SHP77 (cell line): ENCODE measurements around the gene MAST4.
"Not testable (repeated sequence)": the region's sequence is repeated elsewhere in the genome, so short reads cannot be mapped to it uniquely, and the experiment has no call there.

Experiments used
- DNase-seq, 2 experiments: peaks; one replicate each; lab custom pipeline; 2025; lab: John Stamatoyannopoulos, UW

Gene MAST4

DNA sequence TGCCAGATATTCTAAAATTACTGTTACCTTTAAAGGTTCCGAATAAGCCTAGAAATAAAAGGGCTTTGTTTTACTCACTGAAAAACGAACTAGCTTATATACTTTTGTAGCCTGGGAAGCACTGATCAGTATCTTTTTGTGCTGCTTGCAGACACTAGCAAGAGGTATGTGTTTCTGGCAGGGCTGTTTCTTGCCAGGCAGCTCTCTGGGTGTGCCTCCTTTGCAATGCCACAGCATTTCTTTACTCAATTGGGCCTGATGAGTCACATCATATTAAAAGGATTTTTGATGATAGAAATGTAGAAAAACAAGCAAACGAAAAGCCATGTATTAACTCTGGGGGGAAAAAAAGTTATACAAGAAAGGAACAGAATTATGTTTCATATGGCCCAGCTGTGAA, 564.8 kb downstream of the MAST4 start:
- no peak for DNase-seq

DNA sequence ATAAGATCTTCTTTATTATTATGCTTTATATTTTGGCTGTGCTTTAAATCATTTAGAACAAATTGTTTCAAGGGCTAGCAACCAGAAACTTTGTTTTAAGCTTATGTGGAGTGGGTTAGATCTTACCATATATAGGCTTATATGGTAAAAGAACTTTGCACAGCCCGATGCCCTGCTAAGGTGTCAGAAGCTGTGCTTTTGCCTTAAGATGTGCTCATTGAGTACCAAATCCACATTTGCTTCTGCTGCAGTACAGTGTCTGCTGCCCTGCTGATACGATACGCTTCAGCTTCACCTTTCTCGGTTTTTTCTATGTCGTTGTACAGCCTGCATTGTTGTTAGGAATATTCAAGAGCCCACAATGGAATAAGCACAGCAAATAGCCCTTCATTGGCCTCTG, 565.6 kb downstream of the MAST4 start:
- no peak for DNase-seq

DNA sequence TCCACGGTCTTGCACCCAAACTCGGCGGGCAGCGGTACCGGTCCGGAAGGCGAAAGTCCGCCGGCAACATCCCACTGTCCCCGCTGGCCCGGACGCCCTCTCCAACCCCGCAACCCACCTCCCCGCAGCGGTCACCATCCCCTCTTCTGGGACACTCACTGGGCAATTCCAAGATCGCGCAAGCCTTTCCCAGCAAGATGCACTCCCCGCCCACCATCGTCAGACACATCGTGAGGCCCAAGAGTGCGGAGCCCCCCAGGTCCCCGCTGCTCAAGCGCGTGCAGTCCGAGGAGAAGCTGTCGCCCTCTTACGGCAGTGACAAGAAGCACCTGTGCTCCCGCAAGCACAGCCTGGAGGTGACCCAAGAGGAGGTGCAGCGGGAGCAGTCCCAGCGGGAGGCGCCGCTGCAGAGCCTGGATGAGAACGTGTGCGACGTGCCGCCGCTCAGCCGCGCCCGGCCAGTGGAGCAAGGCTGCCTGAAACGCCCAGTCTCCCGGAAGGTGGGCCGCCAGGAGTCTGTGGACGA, 567.1 kb downstream of the MAST4 start:
- no peak for DNase-seq

DNA sequence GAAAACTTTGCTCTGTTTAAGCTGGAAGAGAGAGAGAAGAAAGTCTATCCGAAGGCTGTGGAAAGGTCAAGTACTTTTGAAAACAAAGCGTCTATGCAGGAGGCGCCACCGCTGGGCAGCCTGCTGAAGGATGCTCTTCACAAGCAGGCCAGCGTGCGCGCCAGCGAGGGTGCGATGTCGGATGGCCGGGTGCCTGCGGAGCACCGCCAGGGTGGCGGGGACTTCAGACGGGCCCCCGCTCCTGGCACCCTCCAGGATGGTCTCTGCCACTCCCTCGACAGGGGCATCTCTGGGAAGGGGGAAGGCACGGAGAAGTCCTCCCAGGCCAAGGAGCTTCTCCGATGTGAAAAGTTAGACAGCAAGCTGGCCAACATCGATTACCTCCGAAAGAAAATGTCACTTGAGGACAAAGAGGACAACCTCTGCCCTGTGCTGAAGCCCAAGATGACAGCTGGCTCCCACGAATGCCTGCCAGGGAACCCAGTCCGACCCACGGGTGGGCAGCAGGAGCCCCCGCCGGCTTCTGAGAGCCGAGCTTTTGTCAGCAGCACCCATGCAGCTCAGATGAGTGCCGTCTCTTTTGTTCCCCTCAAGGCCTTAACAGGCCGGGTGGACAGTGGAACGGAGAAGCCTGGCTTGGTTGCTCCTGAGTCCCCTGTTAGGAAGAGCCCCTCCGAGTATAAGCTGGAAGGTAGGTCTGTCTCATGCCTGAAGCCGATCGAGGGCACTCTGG, 567.8 kb downstream of the MAST4 start:
- DNase-seq: no peak

DNA sequence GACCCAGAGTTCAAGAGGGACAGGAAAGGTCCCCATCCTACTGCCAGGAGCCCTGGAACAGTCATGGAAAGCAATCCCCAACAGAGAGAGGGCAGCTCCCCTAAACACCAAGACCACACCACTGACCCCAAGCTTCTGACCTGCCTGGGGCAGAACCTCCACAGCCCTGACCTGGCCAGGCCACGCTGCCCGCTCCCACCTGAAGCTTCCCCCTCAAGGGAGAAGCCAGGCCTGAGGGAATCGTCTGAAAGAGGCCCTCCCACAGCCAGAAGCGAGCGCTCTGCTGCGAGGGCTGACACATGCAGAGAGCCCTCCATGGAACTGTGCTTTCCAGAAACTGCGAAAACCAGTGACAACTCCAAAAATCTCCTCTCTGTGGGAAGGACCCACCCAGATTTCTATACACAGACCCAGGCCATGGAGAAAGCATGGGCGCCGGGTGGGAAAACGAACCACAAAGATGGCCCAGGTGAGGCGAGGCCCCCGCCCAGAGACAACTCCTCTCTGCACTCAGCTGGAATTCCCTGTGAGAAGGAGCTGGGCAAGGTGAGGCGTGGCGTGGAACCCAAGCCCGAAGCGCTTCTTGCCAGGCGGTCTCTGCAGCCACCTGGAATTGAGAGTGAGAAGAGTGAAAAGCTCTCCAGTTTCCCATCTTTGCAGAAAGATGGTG, 568.8 kb downstream of the MAST4 start:
- no peak for DNase-seq

DNA sequence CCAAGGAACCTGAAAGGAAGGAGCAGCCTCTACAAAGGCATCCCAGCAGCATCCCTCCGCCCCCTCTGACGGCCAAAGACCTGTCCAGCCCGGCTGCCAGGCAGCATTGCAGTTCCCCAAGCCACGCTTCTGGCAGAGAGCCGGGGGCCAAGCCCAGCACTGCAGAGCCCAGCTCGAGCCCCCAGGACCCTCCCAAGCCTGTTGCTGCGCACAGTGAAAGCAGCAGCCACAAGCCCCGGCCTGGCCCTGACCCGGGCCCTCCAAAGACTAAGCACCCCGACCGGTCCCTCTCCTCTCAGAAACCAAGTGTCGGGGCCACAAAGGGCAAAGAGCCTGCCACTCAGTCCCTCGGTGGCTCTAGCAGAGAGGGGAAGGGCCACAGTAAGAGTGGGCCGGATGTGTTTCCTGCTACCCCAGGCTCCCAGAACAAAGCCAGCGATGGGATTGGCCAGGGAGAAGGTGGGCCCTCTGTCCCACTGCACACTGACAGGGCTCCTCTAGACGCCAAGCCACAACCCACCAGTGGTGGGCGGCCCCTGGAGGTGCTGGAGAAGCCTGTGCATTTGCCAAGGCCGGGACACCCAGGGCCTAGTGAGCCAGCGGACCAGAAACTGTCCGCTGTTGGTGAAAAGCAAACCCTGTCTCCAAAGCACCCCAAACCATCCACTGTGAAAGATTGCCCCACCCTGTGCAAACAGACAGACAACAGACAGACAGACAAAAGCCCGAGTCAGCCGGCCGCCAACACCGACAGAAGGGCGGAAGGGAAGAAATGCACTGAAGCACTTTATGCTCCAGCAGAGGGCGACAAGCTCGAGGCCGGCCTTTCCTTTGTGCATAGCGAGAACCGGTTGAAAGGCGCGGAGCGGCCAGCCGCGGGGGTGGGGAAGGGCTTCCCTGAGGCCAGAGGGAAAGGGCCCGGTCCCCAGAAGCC, 569.6 kb downstream of the MAST4 start:
- DNase-seq: no peak

DNA sequence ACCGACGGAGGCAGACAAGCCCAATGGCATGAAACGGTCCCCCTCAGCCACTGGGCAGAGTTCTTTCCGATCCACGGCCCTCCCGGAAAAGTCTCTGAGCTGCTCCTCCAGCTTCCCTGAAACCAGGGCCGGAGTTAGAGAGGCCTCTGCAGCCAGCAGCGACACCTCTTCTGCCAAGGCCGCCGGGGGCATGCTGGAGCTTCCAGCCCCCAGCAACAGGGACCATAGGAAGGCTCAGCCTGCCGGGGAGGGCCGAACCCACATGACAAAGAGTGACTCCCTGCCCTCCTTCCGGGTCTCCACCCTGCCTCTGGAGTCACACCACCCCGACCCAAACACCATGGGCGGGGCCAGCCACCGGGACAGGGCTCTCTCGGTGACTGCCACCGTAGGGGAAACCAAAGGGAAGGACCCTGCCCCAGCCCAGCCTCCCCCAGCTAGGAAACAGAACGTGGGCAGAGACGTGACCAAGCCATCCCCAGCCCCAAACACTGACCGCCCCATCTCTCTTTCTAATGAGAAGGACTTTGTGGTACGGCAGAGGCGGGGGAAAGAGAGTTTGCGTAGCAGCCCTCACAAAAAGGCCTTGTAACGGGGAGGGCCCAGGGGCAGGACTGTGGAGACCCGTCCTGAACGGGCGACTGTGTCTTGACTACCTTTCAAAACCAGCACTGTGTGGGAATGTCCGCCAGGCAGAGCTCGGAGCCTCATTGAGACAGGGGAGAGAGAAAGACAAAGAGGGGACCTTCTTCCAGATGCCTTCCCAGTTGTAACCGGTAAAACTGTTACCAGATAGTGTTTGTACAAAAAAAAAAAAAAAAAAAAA, 570.5 kb downstream of the MAST4 start:
- no peak for DNase-seq

DNA sequence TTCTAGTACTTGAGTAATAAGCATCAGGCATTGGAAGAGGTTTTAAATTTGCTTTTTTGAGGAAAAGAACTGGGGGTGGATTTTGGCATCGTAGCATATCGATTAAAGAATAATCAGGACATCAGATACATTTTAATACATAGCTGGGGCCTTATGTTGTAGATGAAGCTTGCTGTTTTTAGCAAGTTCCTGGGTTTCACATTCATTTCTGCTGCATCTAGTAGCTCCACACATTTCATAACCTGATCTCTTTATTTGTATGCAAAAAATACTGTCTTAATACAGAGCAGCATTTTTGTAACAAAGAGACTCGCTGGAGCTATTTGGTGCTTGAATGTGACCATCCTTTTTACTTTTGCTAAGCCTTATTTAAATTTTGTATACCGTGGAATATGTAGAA, 571.9 kb downstream of the MAST4 start:
- DNase-seq: no peak

DNA sequence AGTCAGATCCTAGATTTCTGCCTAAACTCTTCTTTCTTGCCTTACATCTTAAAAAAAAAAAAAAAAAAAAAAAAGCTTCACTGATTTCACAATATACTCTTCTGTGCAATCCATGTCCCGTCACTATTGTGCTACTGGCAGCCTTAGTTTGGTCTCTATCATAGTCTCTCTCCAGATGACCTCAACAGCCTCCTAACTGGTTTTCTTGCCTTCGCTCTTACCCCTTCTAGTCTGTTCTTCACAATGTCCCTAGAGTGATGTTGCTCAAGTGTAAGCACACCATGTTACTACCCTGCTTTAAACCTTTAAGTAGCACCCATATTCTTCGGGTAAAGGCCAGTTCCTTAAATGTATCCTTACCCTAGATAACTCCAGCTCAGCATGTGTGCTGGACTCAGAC, 574.6 kb downstream of the MAST4 start:
- DNase-seq: no peak

DNA sequence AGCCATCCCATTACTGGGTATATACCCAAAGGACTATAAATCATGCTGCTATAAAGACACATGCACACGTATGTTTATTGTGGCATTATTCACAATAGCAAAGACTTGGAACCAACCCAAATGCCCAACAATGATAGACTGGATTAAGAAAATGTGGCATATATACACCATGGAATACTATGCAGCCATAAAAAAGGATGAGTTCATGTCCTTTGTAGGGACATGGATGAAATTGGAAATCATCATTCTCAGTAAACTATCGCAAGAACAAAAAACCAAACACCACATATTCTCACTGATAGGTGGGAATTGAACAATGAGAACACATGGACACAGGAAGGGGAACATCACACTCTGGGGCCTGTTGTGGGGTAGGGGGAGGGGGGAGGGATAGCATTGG, 577.2 kb downstream of the MAST4 start:
- DNase-seq: not testable (repeated sequence)

DNA sequence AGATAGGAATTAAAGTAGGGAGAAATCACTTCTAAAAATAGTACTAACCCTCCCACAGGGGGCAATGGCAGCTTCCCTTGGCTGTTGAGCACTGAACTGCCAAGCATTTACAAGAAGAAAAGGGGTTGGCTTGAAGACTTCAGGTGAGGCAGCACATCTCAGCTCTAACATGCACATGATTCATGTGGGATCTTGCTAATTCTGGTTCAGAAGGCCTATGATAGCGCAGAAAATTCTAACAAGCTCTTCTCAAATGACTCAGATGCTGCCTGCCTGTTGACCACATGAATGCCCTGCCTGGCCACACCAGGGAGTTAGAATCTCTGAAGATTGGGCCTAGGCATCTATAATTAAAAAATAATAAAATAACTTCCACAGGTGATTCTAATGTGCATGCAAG, 577.8 kb downstream of the MAST4 start:
- DNase-seq: no peak

DNA sequence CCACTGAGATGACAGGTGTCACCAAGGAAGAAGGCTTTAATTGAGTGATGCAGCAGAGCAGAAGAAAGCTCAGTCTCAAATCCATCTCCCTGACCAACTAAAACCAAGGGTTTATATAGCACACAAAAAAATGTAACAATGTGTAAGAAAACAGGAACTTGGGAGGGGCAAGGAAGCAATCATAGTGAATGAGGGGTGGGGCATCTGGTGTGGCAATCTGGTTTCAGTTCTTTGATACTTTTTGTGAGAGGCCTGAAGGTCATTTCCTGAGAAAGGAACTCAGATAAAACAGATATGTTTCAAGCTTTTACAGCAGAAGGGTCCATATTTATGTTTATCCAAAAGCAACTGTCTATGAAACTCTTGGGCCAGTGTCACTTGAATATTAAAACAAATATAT, 580.7 kb downstream of the MAST4 start:
- DNase-seq: no peak

DNA sequence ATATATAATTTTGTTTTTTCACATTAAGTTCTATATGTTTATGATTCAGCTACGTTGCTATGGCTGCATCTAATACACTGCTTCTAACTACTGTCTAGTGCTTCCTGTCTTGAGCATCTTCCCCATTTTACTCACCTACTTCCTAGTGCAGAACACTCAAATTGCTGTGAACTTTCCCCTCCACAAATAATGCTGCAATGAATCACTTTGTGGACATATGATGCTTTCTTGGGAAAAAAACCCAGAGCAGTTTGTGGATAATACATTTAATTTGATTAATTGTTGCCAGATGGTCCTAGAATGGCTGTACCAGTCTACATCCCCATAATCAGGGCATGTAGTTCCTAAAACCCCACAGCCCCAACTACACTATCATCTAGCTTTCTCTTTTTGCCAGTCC, 581.9 kb downstream of the MAST4 start:
- no peak for DNase-seq

DNA sequence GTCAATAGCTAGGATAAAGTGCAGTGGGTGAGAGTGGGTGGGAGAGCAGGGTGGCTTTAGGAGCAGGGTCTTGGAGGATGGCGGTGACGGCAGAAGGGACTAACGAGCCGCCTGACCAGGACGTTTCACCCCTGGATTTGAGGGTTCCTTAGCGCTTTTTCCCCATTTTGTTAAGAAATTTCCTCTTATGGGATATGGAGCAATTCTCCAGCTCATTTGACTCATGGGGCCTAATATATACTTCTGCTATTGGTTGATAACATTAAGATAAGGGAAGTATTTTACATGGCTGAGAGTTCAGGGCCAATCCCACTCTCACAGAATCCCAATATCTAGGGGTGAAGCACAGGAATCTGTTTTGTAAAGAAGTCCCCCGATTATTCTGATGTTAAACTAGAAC, 582.8 kb downstream of the MAST4 start:
- DNase-seq: no peak

DNA sequence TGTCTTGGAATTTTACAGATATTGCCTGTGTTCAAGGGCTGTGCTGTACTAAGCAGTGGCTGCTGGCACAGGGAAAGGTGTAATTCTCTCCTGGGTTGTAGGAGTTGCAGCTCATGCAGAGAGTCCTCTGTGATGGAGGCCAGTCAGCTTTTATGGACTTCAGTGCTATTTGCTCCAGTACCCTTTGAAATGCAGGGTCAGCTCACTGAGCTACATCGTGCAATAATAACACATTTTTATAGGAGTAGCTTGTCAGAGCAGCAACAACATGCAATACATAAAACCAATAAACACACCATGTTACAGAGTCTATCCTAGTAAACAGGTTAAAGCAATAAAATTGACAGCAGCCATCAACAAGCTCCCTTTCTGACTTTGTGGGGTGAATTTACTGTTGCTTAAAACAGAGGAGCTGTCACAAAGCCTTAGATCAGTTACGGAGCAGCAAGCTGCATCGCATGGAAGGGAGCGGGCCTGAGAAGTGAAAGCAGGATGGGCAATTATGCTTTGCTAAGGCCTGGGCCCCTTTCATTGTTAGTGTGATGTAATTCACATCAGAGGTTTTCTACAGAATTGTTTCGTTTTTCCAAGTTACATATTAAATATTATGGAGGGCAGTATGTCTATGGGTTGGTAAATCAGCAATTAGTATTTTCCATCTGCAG, 583.6 kb downstream of the MAST4 start:
- DNase-seq: no peak

DNA sequence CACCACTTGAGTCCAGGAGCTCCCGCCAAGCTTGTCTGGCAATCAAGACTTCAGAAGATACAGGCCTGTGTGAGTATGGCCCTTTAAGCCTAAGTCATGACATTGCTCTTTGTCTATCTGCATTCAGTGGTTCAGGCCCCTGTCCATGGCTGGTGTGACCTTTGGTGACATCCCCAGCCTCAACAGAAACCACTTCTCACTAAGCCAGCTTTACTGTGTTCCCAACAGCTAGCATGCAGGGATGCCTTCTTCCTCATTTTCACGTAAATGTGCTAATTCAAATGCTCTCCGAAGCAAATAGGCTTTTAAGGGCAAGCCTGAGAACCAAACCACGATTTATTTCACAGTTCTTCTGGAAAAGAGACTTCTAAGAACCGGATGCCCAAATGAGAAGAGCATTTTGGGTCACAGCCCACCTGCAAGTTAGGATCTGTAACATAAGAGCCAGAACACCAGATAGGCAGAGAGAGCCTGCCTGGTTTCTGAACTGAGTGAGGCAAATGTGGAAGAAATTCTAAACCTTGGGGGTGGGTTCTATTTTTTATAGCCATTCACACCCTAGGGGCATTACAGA, 585.5 kb downstream of the MAST4 start:
- DNase-seq: no peak

DNA sequence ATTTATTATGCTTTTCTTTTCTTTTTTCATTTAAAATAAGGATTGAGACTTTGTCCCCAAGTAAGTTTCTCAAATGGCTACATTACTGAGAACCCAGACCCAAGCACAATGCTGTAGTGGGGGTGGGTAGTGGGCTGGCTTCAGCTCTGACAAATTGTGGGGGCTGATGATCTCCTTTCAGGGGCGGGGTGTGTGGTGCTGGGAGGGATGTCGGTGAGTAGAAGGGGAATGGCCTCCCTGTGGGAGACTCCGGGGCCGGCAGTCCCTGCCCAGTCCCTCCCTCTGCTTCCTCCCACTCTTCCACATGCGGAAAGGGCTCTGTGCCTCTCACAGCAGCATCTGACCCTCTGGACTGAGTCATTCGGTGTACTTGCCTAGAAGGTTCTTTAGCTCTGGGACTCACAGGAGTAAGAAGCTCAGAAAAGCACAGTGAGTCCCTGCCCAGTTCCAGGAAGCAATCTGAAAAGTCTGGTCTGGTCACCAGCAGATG, 586.2 kb downstream of the MAST4 start:
- no peak for DNase-seq

DNA sequence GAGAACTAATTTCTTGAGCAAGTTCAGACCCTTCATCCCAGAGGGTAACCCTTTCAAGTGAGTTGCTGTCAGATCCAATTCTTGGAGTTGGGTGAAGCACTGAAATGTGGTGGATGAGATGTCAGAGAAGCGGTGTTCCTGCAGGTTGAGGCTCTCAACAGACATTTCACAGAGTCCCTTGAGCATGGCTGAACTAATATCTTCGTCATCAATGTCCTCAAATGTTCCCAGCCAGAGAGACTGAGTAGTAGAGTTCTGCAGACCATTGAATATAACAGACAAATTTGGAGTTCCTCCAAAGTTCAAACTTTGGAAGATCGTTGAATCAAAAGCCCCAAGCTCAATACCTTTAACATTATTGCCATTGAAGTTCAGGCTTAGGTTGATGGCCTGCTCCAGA, 587.7 kb downstream of the MAST4 start:
- no peak for DNase-seq

DNA sequence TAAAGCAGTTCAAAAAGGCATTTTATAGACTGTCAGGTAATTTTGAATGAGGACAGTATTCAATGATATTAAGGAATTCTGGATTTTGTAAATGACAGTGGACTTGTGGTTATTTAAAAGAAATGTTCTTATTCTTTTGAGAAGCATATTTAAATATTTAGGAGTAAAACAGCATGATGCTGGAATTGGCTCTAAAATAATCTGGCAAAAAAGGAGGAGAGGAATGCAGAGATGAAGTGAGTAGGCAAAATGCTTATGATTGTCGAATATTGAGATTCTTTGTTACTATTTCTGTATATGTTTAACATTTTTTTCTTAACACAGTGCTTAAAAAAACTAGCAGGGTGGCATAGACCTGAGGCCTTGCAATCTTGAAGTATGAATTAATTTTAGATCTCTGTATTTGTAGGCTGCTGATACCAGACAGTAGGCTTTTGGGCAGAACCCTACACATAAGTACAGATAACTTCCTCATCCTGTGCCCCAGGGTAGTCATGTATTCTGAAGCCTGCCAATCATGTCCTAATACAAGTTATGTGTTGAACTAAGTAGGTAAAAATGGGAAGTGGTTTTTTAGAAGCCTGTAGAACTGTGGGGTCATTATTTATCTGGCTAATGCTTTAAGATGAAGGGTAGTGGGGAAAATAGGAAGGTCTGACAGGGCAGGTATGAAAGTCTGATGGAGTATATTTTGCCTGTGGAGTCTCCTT, 591.0 kb downstream of the MAST4 start:
- DNase-seq: no peak
